ENCODE measurements around the gene SLC16A5. TPM values are rescaled to one million over a fixed set of nuclear protein-coding genes. Genes with fewer than 3 reads are reported as not detected.

The SLC16A5 gene
- total RNA-seq, 2 donors from 2014 or later: 16.5 to 34.1 TPM

- no peaks in the 10 kb centered on the region for H3K27me3 ChIP-seq
- TF ChIP-seq CTCF (IDR thresholded peaks at IDR 0.05): no peak
- no peaks in the 10 kb centered on the region for H3K9me3 ChIP-seq
- DNase-seq (ENCODE audit: low spot score): no peak
- H3K27ac ChIP-seq: peak overlapping the region; percentile 60 to 85
- no peaks in the 10 kb centered on the region for H3K36me3 ChIP-seq
- H3K4me3 ChIP-seq: no peak overlapping the region
- peaks cover 0 to 22% of the 10 kb centered on the region in 2 donors for H3K4me1 ChIP-seq
These were observed 14.1 kb upstream of the SLC16A5 start for GRCh38 chr17:75073618-75074047.

- TF ChIP-seq CTCF (IDR thresholded peaks at IDR 0.05): no peak
- Histone ChIP-seq H3K27me3 (no peaks in the 10 kb centered on the region), H3K9me3 (no peaks in the 10 kb centered on the region), H3K27ac (peak overlapping the region; percentile 60 to 85), H3K4me1 (peaks cover 0 to 31% of the 10 kb centered on the region in 2 donors), H3K36me3 (no peaks in the 10 kb centered on the region), H3K4me3 (no peak overlapping the region)
- no peak for DNase-seq (ENCODE audit: low spot score)
These were observed 13.2 kb upstream of the SLC16A5 start for GRCh38 chr17:75074532-75074931.

GRCh38 chr17:75075597-75076336, 12.0 kb upstream of the SLC16A5 start:
- H3K4me3 ChIP-seq: no peak overlapping the region
- no peaks in the 10 kb centered on the region for H3K9me3 ChIP-seq
- H3K4me1 ChIP-seq: peaks cover 0 to 39% of the 10 kb centered on the region in 2 donors
- no peaks in the 10 kb centered on the region for H3K27me3 ChIP-seq
- H3K36me3 ChIP-seq: no peaks in the 10 kb centered on the region
- peak overlapping the region; percentile 83 to 97 for H3K27ac ChIP-seq
- TF ChIP-seq CTCF (IDR thresholded peaks at IDR 0.05): no peak
- DNase-seq (ENCODE audit: low spot score): no peak

- Histone ChIP-seq H3K4me3 (peak overlapping the region; percentile 37 to 52), H3K36me3 (no peaks in the 10 kb centered on the region), H3K27ac (peak overlapping the region; percentile 83 to 97), H3K9me3 (no peaks in the 10 kb centered on the region), H3K4me1 (peaks cover 0 to 39% of the 10 kb centered on the region in 2 donors), H3K27me3 (no peaks in the 10 kb centered on the region)
- no peak for TF ChIP-seq CTCF (IDR thresholded peaks at IDR 0.05)
- no peak for DNase-seq (ENCODE audit: low spot score)
These were observed 10.7 kb upstream of the SLC16A5 start for GRCh38 chr17:75077072-75077495.

- Histone ChIP-seq H3K27me3 (no peaks in the 10 kb centered on the region), H3K27ac (peak overlapping the region; percentile 83 to 97), H3K36me3 (no peaks in the 10 kb centered on the region), H3K9me3 (no peaks in the 10 kb centered on the region), H3K4me3 (peak overlapping the region; percentile 37 to 52), H3K4me1 (peaks cover 0 to 39% of the 10 kb centered on the region in 2 donors)
- TF ChIP-seq CTCF (IDR thresholded peaks at IDR 0.05): peak in 1 of 2 donors; percentile 53
- peak; percentile 78 for DNase-seq (ENCODE audit: low spot score)
These were observed 10.1 kb upstream of the SLC16A5 start for GRCh38 chr17:75077496-75078283.

All from right atrium auricular region (tissue), 2 donors.